IMR-90 (cell line): Measurements from ENCODE around the gene GRB10. TPM values are rescaled to one million over a fixed set of nuclear protein-coding genes. Genes with fewer than 3 reads are reported as not detected.

Experiments used
- ATAC-seq: fragments of 200-7000 bp; cut with Tn5 transposase; 2 replicates; pipeline ENCODE4 v1.9.1; 2020; ENCODE audit warnings: low read depth, mild to moderate bottlenecking, moderate library complexity
- BruUV-seq: library from RNA; stranded (reverse); fragments of 400-500 nt; replicated peaks from 2 replicates; lab custom pipeline; 2021; lab: Mats Ljungman, UMichigan
- CTCF ChIA-PET: fragments of 300-600 bp; formaldehyde crosslinking; extraction: SDS; loops from one replicate; lab custom pipeline; 2021; ENCODE audit warnings: antibody characterized with exemption; lab: Yijun Ruan, JAX
- POLR2A ChIA-PET: fragments of 300-600 bp; sonication (Branson Sonifier 250); formaldehyde crosslinking; loops from one replicate; lab custom pipeline; 2022; ENCODE audit warnings: antibody characterized with exemption; ENCODE audit not compliant: unreplicated experiment; lab: Charles Lee
- DNase-seq: peaks from one replicate; pipeline ENCODE4 v3.0.0; 2013
- H2AFZ ChIP-seq: replicated peaks from 2 replicates; pipeline ENCODE3; 2013; ENCODE audit warnings: low read length, mild to moderate bottlenecking; ENCODE audit not compliant: poor library complexity
- H2AK5ac ChIP-seq: 2 replicates; pipeline ENCODE4 v1.6.1; 2013; ENCODE audit warnings: low read depth, low read length, inconsistent platforms
- H2AK9ac ChIP-seq: replicated peaks from 2 replicates; pipeline ENCODE3; 2013; ENCODE audit warnings: mild to moderate bottlenecking, low read depth, low read length, moderate library complexity; ENCODE audit not compliant: poor library complexity
- H2BK120ac ChIP-seq: 2 replicates; pipeline ENCODE4 v1.6.1; 2013; ENCODE audit warnings: low read depth, low read length, inconsistent platforms
- H2BK15ac ChIP-seq: 3 replicates; pipeline ENCODE4 v1.6.1; 2013; ENCODE audit warnings: low read depth, low read length, inconsistent platforms
- H2BK20ac ChIP-seq: 2 replicates; pipeline ENCODE4 v1.6.1; 2013; ENCODE audit warnings: low read depth, mild to moderate bottlenecking, inconsistent platforms, low read length, moderate library complexity
- H2BK5ac ChIP-seq: 2 replicates; pipeline ENCODE4 v1.6.1; 2013; ENCODE audit warnings: mild to moderate bottlenecking, low read depth, low read length, inconsistent platforms; ENCODE audit not compliant: poor library complexity, severe bottlenecking
- H3K14ac ChIP-seq: replicated peaks from 2 replicates; pipeline ENCODE4 v1.6.1; 2013; ENCODE audit warnings: low read depth, low read length, inconsistent platforms
- H3K18ac ChIP-seq: 2 replicates; pipeline ENCODE4 v1.6.1; 2013; ENCODE audit warnings: low read depth, low read length, control low read depth
- H3K23ac ChIP-seq: 2 replicates; pipeline ENCODE4 v1.6.1; 2013; ENCODE audit warnings: low read depth, low read length, inconsistent platforms
- H3K27ac ChIP-seq: 2 replicates; pipeline ENCODE4 v1.5.1; 2013; ENCODE audit warnings: mild to moderate bottlenecking, control low read depth, low read length; ENCODE audit not compliant: insufficient read depth
- H3K27me3 ChIP-seq: 2 replicates; pipeline ENCODE4 v1.6.1; 2013; ENCODE audit warnings: low read length; ENCODE audit not compliant: control insufficient read depth, insufficient read depth
- H3K36me3 ChIP-seq: 2 replicates; pipeline ENCODE4 v1.6.1; 2013; ENCODE audit warnings: low read length, mixed read lengths; ENCODE audit not compliant: control insufficient read depth, insufficient read depth
- H3K4ac ChIP-seq: 2 replicates; pipeline ENCODE4 v1.6.1; 2013; ENCODE audit warnings: low read depth, low read length, inconsistent platforms
- H3K4me1 ChIP-seq: 2 replicates; pipeline ENCODE4 v1.6.1; 2013; ENCODE audit warnings: low read length, mixed read lengths; ENCODE audit not compliant: control insufficient read depth, insufficient read depth
- H3K4me2 ChIP-seq: 2 replicates; pipeline ENCODE4 v1.6.1; 2013; ENCODE audit warnings: low read depth, mild to moderate bottlenecking, control low read depth, low read length, moderate library complexity
- H3K4me3 ChIP-seq: 2 replicates; pipeline ENCODE4 v1.5.1; 2013; ENCODE audit warnings: low read depth, mild to moderate bottlenecking, control low read depth, low read length, moderate library complexity; ENCODE audit not compliant: insufficient read depth
- H3K56ac ChIP-seq: 2 replicates; pipeline ENCODE4 v1.6.1; 2013; ENCODE audit warnings: low read length, inconsistent platforms; ENCODE audit not compliant: insufficient read depth; ENCODE audit errors: extremely low read depth
- H3K79me1 ChIP-seq, 2 experiments: 2 replicates each; pipeline ENCODE4 v1.6.1; 2013; ENCODE audit warnings: low read length in 2 of 2, inconsistent platforms in 1 of 2, low read depth in 1 of 2
- H3K9ac ChIP-seq: 2 replicates; pipeline ENCODE4 v1.6.1; 2013; ENCODE audit warnings: low read depth, low read length, control low read depth
- H3K9me1 ChIP-seq: 2 replicates; pipeline ENCODE4 v1.6.1; 2013; ENCODE audit warnings: low read length, inconsistent platforms; ENCODE audit not compliant: insufficient read depth
- H3K9me3 ChIP-seq: 2 replicates; pipeline ENCODE4 v1.6.1; 2013; ENCODE audit warnings: low read length; ENCODE audit not compliant: control insufficient read depth, insufficient read depth
- H4K20me1 ChIP-seq: 2 replicates; pipeline ENCODE4 v1.6.1; 2013; ENCODE audit warnings: low read length, inconsistent platforms; ENCODE audit not compliant: insufficient read depth
- H4K5ac ChIP-seq: 2 replicates; pipeline ENCODE4 v1.6.1; 2013; ENCODE audit warnings: mild to moderate bottlenecking, low read depth, low read length, control low read depth
- H4K8ac ChIP-seq, 2 experiments: 2 replicates each; pipeline ENCODE4 v1.6.1; 2013; ENCODE audit warnings: low read depth in 2 of 2, low read length in 2 of 2, control low read depth in 1 of 2, inconsistent platforms in 1 of 2
- H4K91ac ChIP-seq: 2 replicates; pipeline ENCODE4 v1.6.1; 2013; ENCODE audit warnings: low read depth, low read length, inconsistent platforms; ENCODE audit not compliant: insufficient read depth
- BHLHE40 ChIP-seq: fragments of 150-350 bp; IDR thresholded peaks from 2 replicates; pipeline ENCODE4 v1.6.1; 2016; ENCODE audit warnings: mild to moderate bottlenecking, low read depth, low read length
- CEBPB ChIP-seq: IDR thresholded peaks from 2 replicates; pipeline ENCODE4 v1.6.1; 2012; ENCODE audit warnings: low read depth, low read length, improper control_type of control experiment
- MAZ ChIP-seq: IDR thresholded peaks from 2 replicates; pipeline ENCODE4 v1.6.1; 2012; ENCODE audit warnings: low read depth, mild to moderate bottlenecking, low read length, improper control_type of control experiment, moderate library complexity, borderline replicate concordance
- NFE2L2 ChIP-seq: fragments of 150-350 bp; IDR thresholded peaks from 2 replicates; pipeline ENCODE4 v1.6.1; 2016; ENCODE audit warnings: low read depth, mild to moderate bottlenecking, low read length
- POLR2A ChIP-seq: IDR thresholded peaks from 2 replicates; pipeline ENCODE4 v1.6.1; 2012; ENCODE audit warnings: mild to moderate bottlenecking, low read depth, low read length
- RCOR1 ChIP-seq: IDR thresholded peaks from 2 replicates; pipeline ENCODE4 v1.6.1; 2012; ENCODE audit warnings: mild to moderate bottlenecking, low read length, improper control_type of control experiment; ENCODE audit not compliant: insufficient replicate concordance
- SMC3 ChIP-seq: fragments of 150-350 bp; IDR thresholded peaks from 2 replicates; pipeline ENCODE4 v1.6.1; 2016; ENCODE audit warnings: low read depth, mild to moderate bottlenecking, antibody characterized with exemption, low read length, moderate library complexity
- WGBS, 2 experiments: methylation state at CpG; one replicate each; pipeline versions ENCODE4 v1.1.5 to v1.1.7; 2013; ENCODE audit warnings: missing lambda C conversion rate in 2 of 2; ENCODE audit not compliant: insufficient read length in 1 of 2; ENCODE audit errors: extremely low coverage in 2 of 2; 5-methylcytosine and 5-hydroxymethylcytosine counted together
- dilution Hi-C: fragments of 300-500 bp; cut with HindIII; formaldehyde crosslinking; loops from one replicate; pipeline ENCODE4 v1.14.3; 2018; ENCODE audit warnings: low sequenced_read_pairs; ENCODE audit not compliant: unreplicated experiment
- in situ Hi-C: fragments of 300-500 bp; cut with MboI; formaldehyde crosslinking; loops from 3 replicates; pipeline ENCODE4 v1.14.3; 2019; ENCODE audit warnings: low sequenced_read_pairs, inconsistent platforms, mixed read lengths
- intact Hi-C: fragments of 100-400 bp; cut with micrococcal nuclease; formaldehyde crosslinking; loops from 2 replicates; pipeline ENCODE4 v1.10.0; 2022
- polyA plus RNA-seq, 3 experiments: library from polyadenylated mRNA; depleted of rRNA; stranded (reverse); fragments of >200 nt; gene quantifications; 2 replicates each; pipeline ENCODE4 v1.2.3, GENCODE V29; 2012; ENCODE audit warnings: low replicate concordance in 1 of 3
- total RNA-seq: library from RNA; depleted of rRNA; stranded (reverse); fragments of >200 nt; gene quantifications from 2 replicates; pipeline ENCODE4 v1.2.3, GENCODE V29; 2012
- TF ChIP-seq, protein P1 (sequence below): fragments of 150-350 bp; IDR thresholded peaks from 2 replicates; pipeline ENCODE4 v1.6.1; 2017; ENCODE audit warnings: mild to moderate bottlenecking, antibody characterized with exemption, low read length, low read depth
- TF ChIP-seq, protein P2 (sequence below): conservative IDR thresholded peaks from 2 replicates; pipeline ENCODE4 v1.5.1; 2012; ENCODE audit warnings: mild to moderate bottlenecking, low read depth, low read length, improper control_type of control experiment

The GRB10 gene
- total and polyA plus RNA-seq, 2 of the 4 experiments (the other 2 are of a cell fraction) = 6.3 to 15.1 TPM

DNA sequence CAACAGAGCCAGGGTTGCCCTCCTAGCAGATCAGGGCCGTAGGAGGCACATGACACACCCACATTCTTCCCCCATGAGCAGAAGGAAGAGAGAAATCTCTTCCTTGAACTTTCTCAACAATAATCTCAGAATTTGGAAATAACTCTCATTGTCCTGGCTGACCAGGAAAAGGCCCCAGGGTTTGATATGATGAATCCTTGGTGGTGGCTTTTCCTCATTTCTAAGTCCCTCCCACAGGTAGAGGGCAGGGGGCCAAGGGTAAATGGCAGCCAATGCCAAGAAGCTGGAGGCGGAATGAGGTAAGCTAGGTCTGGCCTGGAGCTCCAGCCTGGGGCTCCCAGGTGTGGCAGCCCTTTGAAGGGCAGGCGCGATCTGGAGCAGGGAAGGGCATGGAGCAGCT, 67.8 kb downstream of the GRB10 start:
- Histone ChIP-seq H3K9ac (no peak overlapping the region), H4K5ac (no peak overlapping the region), H2BK15ac (no peak overlapping the region), H3K18ac (no peak overlapping the region), H2BK20ac (no peak overlapping the region), H3K23ac (no peak overlapping the region), H2BK120ac (no peak overlapping the region), H3K4me1 (peaks cover 4% of the 10 kb centered on the region; the same call in 1 of the 2 replicates), H4K91ac (no peak overlapping the region), H3K56ac (no peak overlapping the region), H3K14ac (no peak overlapping the region), H3K4me3 (no peak overlapping the region), H4K20me1 (peaks cover 52% of the 10 kb centered on the region), H3K9me3 (no peaks in the 10 kb centered on the region), H3K4ac (no peak overlapping the region), H2AFZ (no peak overlapping the region), H3K9me1 (peaks cover 9% of the 10 kb centered on the region; the same call in 1 of the 2 replicates), H4K8ac (no peak overlapping the region), H2BK5ac (no peak overlapping the region), H2AK9ac (no peak overlapping the region), H3K79me1 (peaks cover 21 to 75% of the 10 kb centered on the region in 2 experiments), H3K27me3 (no peaks in the 10 kb centered on the region), H3K36me3 (no peaks in the 10 kb centered on the region), H3K27ac (no peak overlapping the region), H2AK5ac (no peak overlapping the region), H3K4me2 (no peak overlapping the region)
- ATAC-seq (no peak), DNase-seq (no peak)
- no peak for TF ChIP-seq SMC3
- TF ChIP-seq, protein P1, sequence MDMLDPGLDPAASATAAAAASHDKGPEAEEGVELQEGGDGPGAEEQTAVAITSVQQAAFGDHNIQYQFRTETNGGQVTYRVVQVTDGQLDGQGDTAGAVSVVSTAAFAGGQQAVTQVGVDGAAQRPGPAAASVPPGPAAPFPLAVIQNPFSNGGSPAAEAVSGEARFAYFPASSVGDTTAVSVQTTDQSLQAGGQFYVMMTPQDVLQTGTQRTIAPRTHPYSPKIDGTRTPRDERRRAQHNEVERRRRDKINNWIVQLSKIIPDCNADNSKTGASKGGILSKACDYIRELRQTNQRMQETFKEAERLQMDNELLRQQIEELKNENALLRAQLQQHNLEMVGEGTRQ = no peak
- TF ChIP-seq NFE2L2 = no peak
- TF ChIP-seq POLR2A = no peak
- TF ChIP-seq BHLHE40 = no peak
- TF ChIP-seq, protein P2, sequence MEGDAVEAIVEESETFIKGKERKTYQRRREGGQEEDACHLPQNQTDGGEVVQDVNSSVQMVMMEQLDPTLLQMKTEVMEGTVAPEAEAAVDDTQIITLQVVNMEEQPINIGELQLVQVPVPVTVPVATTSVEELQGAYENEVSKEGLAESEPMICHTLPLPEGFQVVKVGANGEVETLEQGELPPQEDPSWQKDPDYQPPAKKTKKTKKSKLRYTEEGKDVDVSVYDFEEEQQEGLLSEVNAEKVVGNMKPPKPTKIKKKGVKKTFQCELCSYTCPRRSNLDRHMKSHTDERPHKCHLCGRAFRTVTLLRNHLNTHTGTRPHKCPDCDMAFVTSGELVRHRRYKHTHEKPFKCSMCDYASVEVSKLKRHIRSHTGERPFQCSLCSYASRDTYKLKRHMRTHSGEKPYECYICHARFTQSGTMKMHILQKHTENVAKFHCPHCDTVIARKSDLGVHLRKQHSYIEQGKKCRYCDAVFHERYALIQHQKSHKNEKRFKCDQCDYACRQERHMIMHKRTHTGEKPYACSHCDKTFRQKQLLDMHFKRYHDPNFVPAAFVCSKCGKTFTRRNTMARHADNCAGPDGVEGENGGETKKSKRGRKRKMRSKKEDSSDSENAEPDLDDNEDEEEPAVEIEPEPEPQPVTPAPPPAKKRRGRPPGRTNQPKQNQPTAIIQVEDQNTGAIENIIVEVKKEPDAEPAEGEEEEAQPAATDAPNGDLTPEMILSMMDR = no peak
- no peak for TF ChIP-seq CEBPB
- TF ChIP-seq RCOR1 = no peak
- TF ChIP-seq MAZ = no peak
- dilution Hi-C loops = no loop called here
- intact Hi-C loops = no loop called here
- WGBS, 2 experiments = 100% methylated on average over 1 of the region's 4 CpGs; no CpG with 5 or more reads in 1 of the 2 experiments
- CTCF ChIA-PET = no interaction called here
- no TSS peak for BruUV-seq
- in situ Hi-C loops = no loop called here
- POLR2A ChIA-PET = no interaction called here
